Jurkat, Clone E6-1 (cell line): Measurements from ENCODE around the gene SLC16A10.

ENCODE experiments used
- DNase-seq: peaks from one replicate; pipeline ENCODE4 v3.0.0-alpha.2; 2011; ENCODE audit warnings: low read depth, low spot score
- H3K4me3 ChIP-seq: 2 replicates; pipeline ENCODE4 v1.5.1; 2011; ENCODE audit warnings: mild to moderate bottlenecking, low read length, control low read depth, moderate library complexity

Gene SLC16A10

GRCh38 chr6:111269401-111269970 is 182.2 kb downstream of the SLC16A10 start:
- H3K4me3 ChIP-seq, result no peak overlapping the region
- no peak for DNase-seq

DNA sequence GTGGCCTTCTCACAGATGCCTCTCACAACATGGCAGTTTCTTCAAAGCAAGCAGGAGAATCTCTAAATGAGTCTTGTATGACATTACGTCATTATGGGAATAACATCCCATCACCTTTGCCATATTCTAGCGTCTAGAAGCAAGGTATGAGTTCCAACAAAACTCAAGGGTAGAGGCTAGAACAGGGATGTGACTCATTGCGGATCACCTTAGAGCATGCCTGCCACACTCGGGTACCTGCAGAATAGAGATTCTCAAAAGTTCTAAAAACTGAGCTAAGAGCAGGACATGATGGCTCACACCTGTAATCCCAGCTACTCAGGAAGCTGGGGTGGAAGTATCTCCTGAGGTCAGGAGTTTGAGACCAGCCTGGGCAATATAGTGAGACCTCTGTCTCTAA is 182.8 kb downstream of the SLC16A10 start:
- no peak for DNase-seq
- H3K4me3 ChIP-seq, result no peak overlapping the region

GRCh38 chr6:111274593-111275217 is 187.4 kb downstream of the SLC16A10 start:
- H3K4me3 ChIP-seq, result no peak overlapping the region
- no peak for DNase-seq

DNA sequence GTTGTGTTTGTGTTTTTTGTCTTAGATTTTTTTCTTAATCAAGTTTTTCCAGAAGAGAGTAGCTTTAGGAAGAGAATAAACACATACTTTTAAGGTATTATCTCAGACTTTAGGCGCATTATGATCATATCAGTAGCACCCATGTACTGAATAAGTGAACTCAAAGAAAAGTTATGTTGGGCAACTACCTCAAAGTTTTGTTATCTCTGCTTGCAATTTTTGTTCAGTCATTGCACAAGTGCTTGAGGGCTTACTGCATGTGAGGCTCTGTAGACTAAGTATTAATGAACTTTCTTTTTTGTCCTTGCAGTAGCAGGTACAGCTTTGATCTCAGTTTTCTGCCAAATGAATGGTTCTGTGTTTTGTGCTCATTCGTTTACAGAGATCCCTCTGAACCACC is 189.0 kb downstream of the SLC16A10 start:
- no peak for DNase-seq
- H3K4me3 ChIP-seq, result no peak overlapping the region

GRCh38 chr6:111276736-111277135 is 189.4 kb downstream of the SLC16A10 start:
- no peak overlapping the region for H3K4me3 ChIP-seq
- no peak for DNase-seq

GRCh38 chr6:111277819-111278218 is 190.5 kb downstream of the SLC16A10 start:
- H3K4me3 ChIP-seq, result no peak overlapping the region
- no peak for DNase-seq

GRCh38 chr6:111278731-111279130 is 191.4 kb downstream of the SLC16A10 start:
- DNase-seq, result no peak
- no peak overlapping the region for H3K4me3 ChIP-seq

GRCh38 chr6:111280445-111280955 is 193.2 kb downstream of the SLC16A10 start:
- no peak overlapping the region for H3K4me3 ChIP-seq
- no peak for DNase-seq
